ENCODE results near the gene MTUS2. TPM values are rescaled to one million over a fixed set of nuclear protein-coding genes. Genes with fewer than 3 reads are reported as not detected.

MTUS2 gene
- total RNA-seq, 4 donors from 2014 or later: 0.44 to 1.1 (median 0.48) TPM; not detected in 1

DNA sequence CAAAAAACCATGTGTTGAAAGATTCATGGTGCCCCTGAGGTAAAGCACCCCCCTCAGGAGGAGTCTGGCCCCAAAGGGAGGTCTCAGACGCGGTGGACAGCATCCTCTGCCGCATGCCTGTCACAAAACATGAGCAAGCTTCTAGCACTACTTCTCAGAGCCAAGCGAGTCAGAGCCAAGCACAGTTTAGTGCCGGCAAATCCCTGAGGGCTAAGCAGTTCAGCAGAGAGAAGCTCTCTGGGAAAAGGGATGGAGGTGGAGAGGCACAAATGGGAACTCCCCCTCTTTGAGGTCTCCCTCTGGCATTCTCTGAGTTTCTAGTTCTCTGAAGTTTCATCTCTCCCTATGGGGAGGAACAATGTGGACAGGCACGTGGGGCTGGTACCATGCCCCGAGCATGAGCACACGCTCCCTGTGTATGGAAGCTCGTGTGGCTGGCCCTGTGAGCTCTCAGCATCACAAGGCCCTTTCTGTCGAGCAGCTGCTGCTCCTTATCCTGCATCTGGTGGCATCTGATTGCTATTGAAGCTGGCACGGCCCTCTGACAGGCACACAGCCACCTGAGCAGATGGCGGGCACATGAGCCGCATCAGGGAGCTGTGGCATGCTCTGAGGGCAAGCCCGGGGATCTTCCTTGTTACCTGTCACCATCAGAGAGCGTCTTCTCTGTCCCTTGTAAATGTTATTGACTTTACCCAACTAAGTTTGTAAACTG, 450.3 kb downstream of the MTUS2 start:
- ATAC-seq (ENCODE audit: low FRiP score) (no peak), DNase-seq (ENCODE audit: low spot score) (no peak)
- TF ChIP-seq, protein P1, sequence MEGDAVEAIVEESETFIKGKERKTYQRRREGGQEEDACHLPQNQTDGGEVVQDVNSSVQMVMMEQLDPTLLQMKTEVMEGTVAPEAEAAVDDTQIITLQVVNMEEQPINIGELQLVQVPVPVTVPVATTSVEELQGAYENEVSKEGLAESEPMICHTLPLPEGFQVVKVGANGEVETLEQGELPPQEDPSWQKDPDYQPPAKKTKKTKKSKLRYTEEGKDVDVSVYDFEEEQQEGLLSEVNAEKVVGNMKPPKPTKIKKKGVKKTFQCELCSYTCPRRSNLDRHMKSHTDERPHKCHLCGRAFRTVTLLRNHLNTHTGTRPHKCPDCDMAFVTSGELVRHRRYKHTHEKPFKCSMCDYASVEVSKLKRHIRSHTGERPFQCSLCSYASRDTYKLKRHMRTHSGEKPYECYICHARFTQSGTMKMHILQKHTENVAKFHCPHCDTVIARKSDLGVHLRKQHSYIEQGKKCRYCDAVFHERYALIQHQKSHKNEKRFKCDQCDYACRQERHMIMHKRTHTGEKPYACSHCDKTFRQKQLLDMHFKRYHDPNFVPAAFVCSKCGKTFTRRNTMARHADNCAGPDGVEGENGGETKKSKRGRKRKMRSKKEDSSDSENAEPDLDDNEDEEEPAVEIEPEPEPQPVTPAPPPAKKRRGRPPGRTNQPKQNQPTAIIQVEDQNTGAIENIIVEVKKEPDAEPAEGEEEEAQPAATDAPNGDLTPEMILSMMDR (IDR thresholded peaks at IDR 0.05): no peak

DNA sequence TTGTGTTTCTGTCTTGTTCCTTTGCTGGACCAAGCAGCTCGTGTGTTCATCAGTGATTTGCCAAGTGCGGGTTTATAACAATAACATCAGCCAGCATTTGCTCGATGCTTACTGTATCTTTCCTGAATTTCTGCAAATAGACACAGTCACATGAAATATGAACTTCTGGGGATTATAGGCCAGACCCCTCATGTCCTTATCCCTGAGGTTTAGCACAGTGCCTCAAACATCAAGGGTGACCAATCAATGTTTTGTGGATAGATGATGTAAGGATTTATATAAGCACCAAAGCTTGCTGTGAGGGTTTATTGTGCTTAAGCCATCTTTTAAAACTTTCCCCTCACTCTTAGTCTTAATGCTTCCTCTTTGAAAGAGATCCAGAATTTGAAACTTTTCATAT, 451.5 kb downstream of the MTUS2 start:
- no peak for DNase-seq (ENCODE audit: low spot score)
- TF ChIP-seq, protein P1 (IDR thresholded peaks at IDR 0.05): no peak
- no peak for ATAC-seq (ENCODE audit: low FRiP score)

DNA sequence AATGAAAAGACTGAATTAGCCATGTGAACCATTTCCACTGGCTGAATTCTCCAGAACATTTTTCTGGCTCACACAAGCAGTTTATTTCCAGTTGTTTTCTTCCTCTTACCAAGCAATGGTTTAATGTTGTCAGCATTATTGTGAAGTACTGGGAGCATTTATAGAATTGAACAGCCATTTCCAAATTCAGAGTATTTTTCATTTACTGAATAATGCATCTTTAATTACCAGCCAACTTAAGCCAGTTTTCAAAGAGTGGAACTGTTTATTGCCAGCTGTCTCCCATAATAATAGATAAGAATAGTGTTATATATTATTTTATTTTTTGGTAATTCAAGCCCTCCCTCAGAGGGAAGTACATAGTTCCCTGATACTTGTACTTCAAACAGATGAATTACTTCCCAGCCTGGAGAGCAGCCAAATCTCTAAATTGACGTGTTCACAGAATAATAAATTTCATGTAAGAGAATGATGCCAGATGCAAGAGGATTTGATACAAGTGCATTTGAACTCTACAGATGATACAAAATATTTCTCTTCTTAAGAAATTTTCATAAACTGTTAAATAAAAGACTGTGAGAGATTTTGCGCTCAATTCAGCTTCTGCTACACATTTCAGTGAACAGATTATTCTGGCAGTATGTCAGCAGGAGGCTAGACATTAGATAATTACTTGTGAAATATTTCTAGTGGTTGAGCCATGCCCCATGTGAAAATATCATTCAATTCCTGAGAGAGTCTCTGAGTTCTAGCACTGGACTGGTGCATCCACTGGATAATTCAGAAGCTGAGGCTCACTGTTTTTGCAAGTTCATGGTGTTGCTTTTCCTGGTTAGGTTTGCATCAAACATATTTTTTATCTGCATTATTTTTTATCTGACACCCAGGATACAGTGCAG, 459.5 kb downstream of the MTUS2 start:
- TF ChIP-seq, protein P1 (IDR thresholded peaks at IDR 0.05): no peak
- DNase-seq (ENCODE audit: low spot score): no peak
- no peak for ATAC-seq (ENCODE audit: low FRiP score)

DNA sequence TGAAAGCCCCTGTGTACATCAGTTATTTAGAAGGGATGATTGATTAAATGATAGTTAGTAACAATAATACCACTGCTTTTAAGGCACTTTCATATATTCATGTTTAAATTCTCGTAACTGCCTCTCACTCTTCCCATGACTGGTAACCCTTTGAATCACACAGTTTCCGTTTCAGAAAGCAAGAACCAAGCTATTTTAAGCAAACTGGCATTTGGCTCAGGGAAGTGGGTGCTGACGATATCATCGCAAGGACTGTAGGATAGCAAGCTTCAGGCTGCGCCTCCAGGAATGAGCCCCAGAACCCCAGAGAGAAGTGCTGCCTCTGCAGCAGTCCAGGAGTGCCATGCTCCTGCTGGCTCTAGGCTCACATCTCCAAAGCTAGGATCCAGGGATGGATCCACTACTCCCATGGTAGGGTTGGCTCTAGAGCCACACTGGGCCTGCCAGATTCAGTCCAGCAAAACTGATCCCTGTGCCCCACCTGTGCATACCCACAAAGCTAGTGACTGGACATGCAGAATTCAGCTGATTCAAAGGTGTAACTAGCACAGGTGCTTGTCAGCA, 461.9 kb downstream of the MTUS2 start:
- DNase-seq (ENCODE audit: low spot score) (no peak), ATAC-seq (ENCODE audit: low FRiP score) (no peak)
- TF ChIP-seq, protein P1 (IDR thresholded peaks at IDR 0.05): no peak

DNA sequence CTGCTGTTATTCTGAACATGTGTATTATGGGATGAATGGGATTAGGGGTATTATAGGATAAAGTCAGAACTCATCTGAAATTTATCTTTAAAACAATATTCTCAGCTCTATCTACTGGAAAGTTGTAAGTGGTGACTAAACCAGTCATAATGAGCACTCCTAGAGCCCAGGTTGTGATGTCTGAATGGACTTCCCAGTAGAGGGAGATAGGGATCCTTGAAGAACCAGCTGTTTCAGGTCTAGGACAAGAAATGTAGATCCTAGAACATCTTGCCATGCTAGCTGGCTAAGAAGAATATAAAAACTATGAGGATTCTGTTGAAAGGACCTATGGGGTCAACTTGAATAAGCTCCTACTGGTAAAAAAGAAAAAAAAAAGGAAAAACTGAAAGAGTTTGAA, 464.6 kb downstream of the MTUS2 start:
- ATAC-seq (ENCODE audit: low FRiP score) (no peak), DNase-seq (ENCODE audit: low spot score) (no peak)
- TF ChIP-seq, protein P1 (IDR thresholded peaks at IDR 0.05): no peak

DNA sequence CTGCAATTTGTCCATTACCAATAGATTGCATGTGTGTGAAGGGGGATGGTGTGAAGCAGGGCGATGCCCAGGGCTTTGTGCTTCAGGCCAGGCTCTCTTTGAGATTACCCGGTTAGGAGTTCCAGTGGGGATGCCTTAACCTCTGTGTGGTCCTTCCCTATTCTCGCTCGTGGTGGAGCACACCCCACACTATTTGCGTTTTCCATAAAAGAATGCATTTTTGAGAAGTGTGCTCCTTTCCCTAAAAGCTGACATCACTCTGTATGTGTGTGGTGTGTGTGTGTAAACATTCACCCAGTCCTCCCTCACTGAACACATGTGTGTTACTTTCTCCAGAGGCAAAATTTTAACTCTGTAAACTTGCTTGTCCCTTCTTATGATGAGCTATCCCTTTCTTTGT, 467.1 kb downstream of the MTUS2 start:
- ATAC-seq (ENCODE audit: low FRiP score) (no peak), DNase-seq (ENCODE audit: low spot score) (no peak)
- TF ChIP-seq, protein P1 (IDR thresholded peaks at IDR 0.05): no peak
